HL-60 (cell line): ENCODE measurements around the gene S1PR1.

Experiments
- DNase-seq, 2 experiments: peaks; one replicate each; pipeline ENCODE4 v3.0.0-alpha.2; 2010 to 2020; ENCODE audit warnings: low read depth in 1 of 2, low spot score in 1 of 2
- H3K27ac ChIP-seq: fragments of 250-450 bp; sonication (Bioruptor Pico); replicated peaks from 2 replicates; pipeline ENCODE4 v1.5.1; 2020; ENCODE audit warnings: mild to moderate bottlenecking, moderate library complexity
- H3K27me3 ChIP-seq: fragments of 250-450 bp; sonication (Bioruptor Pico); 2 replicates; pipeline ENCODE4 v1.5.1; 2021; ENCODE audit warnings: mild to moderate bottlenecking, moderate library complexity; ENCODE audit not compliant: insufficient read depth, poor library complexity, severe bottlenecking
- H3K4me3 ChIP-seq: replicated peaks from 2 replicates; pipeline ENCODE4 v1.5.1; 2011; ENCODE audit warnings: mild to moderate bottlenecking, control low read depth, low read length; ENCODE audit not compliant: insufficient read depth
- GABPA ChIP-seq: IDR thresholded peaks from 2 replicates; pipeline ENCODE4 v1.6.1; 2012; ENCODE audit warnings: low read depth
- POLR2AphosphoS5 ChIP-seq: IDR thresholded peaks from 2 replicates; pipeline ENCODE4 v1.6.1; 2012; ENCODE audit warnings: low read depth
- SPI1 ChIP-seq: IDR thresholded peaks from 2 replicates; pipeline ENCODE4 v1.6.1; 2012; ENCODE audit warnings: low read depth, mild to moderate bottlenecking, borderline replicate concordance
- TF ChIP-seq, protein P1 (sequence below): IDR thresholded peaks from one replicate; pipeline ENCODE4 v1.5.1; 2011; ENCODE audit warnings: low read length, control low read depth, inconsistent platforms; ENCODE audit not compliant: insufficient read depth
- TF ChIP-seq, protein P2 (sequence below): IDR thresholded peaks from 2 replicates; pipeline ENCODE4 v1.6.1; 2012; ENCODE audit warnings: low read depth; ENCODE audit not compliant: insufficient replicate concordance

The S1PR1 gene

DNA sequence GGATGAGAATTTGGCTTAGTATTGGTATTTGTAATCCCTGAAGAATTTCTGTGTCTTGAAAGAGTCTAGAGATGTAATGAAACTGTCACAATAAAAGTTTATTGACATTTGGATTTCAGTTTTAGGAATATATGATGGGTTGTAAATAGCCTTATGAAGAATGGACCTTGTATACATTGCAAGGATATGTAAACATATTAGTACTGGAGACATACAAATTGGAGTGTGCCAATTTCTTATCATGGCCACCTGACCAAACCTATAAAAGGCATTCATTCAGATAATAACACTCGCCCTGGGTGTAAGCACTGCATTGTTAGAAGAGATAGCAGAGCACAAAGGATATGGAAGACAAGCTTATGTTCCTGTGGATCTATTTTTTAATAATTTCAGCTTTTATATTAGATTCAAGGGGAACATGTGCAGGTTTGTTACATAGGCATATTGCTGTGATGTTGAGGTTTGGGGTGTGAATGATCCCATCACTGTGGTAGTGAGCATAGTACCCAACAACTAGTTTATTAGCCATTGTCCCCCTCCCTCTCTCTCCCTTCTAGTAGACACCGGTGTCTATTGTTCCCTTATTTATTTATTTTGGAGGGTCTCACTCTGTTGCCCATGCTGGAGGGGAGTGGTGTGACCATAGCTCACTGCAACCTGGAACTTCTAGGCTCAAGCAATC lies 8.6 kb downstream of the S1PR1 start:
- DNase-seq: no peak
- Histone ChIP-seq H3K27ac (no peak overlapping the region), H3K4me3 (no peak overlapping the region), H3K27me3 (no peaks in the 10 kb centered on the region)
- TF ChIP-seq, protein P1, sequence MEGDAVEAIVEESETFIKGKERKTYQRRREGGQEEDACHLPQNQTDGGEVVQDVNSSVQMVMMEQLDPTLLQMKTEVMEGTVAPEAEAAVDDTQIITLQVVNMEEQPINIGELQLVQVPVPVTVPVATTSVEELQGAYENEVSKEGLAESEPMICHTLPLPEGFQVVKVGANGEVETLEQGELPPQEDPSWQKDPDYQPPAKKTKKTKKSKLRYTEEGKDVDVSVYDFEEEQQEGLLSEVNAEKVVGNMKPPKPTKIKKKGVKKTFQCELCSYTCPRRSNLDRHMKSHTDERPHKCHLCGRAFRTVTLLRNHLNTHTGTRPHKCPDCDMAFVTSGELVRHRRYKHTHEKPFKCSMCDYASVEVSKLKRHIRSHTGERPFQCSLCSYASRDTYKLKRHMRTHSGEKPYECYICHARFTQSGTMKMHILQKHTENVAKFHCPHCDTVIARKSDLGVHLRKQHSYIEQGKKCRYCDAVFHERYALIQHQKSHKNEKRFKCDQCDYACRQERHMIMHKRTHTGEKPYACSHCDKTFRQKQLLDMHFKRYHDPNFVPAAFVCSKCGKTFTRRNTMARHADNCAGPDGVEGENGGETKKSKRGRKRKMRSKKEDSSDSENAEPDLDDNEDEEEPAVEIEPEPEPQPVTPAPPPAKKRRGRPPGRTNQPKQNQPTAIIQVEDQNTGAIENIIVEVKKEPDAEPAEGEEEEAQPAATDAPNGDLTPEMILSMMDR: no peak
- no peak for TF ChIP-seq POLR2AphosphoS5
- TF ChIP-seq GABPA: no peak
- no peak for TF ChIP-seq SPI1
- TF ChIP-seq, protein P2, sequence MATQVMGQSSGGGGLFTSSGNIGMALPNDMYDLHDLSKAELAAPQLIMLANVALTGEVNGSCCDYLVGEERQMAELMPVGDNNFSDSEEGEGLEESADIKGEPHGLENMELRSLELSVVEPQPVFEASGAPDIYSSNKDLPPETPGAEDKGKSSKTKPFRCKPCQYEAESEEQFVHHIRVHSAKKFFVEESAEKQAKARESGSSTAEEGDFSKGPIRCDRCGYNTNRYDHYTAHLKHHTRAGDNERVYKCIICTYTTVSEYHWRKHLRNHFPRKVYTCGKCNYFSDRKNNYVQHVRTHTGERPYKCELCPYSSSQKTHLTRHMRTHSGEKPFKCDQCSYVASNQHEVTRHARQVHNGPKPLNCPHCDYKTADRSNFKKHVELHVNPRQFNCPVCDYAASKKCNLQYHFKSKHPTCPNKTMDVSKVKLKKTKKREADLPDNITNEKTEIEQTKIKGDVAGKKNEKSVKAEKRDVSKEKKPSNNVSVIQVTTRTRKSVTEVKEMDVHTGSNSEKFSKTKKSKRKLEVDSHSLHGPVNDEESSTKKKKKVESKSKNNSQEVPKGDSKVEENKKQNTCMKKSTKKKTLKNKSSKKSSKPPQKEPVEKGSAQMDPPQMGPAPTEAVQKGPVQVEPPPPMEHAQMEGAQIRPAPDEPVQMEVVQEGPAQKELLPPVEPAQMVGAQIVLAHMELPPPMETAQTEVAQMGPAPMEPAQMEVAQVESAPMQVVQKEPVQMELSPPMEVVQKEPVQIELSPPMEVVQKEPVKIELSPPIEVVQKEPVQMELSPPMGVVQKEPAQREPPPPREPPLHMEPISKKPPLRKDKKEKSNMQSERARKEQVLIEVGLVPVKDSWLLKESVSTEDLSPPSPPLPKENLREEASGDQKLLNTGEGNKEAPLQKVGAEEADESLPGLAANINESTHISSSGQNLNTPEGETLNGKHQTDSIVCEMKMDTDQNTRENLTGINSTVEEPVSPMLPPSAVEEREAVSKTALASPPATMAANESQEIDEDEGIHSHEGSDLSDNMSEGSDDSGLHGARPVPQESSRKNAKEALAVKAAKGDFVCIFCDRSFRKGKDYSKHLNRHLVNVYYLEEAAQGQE: no peak

DNA sequence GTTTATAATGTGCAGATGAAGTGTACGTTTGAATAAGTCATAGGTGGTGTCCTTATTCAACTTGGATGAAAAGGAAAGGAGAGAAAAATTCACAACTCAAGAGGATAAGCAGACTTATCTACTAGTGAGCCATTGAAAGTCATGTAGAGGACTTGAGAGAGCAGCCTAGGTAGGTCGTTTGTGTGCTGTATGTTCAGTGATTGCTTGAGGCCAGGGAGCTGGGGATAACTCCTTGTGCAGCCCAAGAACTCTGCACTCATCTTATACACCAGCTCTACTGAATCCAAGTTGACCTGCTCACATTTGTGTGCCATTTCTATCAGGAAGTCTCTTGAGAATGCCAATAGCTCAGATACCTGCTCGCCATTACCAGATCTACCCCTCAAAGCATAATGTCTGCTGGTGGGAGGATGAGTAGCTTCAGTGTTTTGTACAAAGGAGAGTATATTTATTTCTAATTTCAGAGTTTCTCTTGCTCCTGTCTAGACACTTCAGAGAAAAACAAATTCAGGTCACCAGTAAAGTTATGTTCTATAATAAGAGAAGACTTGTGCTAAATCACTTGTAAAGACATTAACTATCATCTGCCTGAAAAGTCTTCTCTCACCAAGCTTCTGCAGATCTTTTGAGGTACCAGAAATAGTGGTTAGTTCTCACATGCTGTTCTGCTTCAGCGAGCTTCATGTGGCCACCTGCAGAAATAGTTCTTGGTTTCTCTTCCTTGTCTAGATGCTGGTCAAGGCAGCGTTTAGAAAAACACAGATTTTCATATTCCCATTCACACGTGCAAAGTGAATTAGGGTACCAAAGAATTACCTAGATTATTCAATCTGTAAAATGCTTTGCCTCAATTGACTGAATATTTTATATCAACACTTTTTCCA lies 10.8 kb downstream of the S1PR1 start:
- no peak for DNase-seq
- H3K27ac ChIP-seq: no peak overlapping the region
- no peaks in the 10 kb centered on the region for H3K27me3 ChIP-seq
- no peak for TF ChIP-seq SPI1
- no peak for TF ChIP-seq GABPA
- TF ChIP-seq POLR2AphosphoS5: no peak
- TF ChIP-seq, protein P1: no peak
- TF ChIP-seq, protein P2: no peak
- H3K4me3 ChIP-seq: no peak overlapping the region

DNA sequence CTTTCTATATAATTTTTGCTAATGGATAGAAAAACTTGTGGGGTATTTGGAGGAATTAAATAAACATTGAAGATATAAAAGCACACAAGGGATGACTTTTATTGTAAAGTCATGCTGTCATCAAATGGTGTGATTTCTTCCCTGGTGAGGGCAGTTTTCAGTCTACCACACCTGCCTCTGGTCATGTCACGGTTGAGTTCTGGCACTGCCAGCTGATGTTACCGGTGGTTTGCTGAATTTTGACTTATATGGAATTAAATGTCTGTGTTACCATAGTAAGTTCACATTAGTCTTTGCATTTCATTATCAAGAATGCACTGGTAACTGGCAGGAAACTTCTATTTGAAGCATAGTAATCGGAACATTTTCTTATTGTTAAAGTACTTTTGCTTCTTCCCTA lies 13.4 kb downstream of the S1PR1 start:
- Histone ChIP-seq H3K27ac (no peak overlapping the region), H3K4me3 (no peak overlapping the region), H3K27me3 (no peaks in the 10 kb centered on the region)
- DNase-seq: no peak
- TF ChIP-seq POLR2AphosphoS5 (no peak), SPI1 (no peak), GABPA (no peak)
- TF ChIP-seq, protein P1: no peak
- TF ChIP-seq, protein P2: no peak
